HG02973 (cell line): ENCODE data around the gene ERG.

Experiments used
- ATAC-seq: cut with Tn5 transposase; IDR thresholded peaks from one replicate; pipeline ENCODE4 v1.9.1; 2021; ENCODE audit warnings: moderate library complexity; ENCODE audit not compliant: unreplicated experiment

Gene ERG

GRCh38 chr21:38340131-38340530 is 158.1 kb downstream of the ERG start:
- ATAC-seq: no peak

GRCh38 chr21:38337793-38338192 is 160.5 kb downstream of the ERG start:
- ATAC-seq: no peak

GRCh38 chr21:38334866-38335265 is 163.4 kb downstream of the ERG start:
- no peak for ATAC-seq

- no peak for ATAC-seq
These were observed 164.7 kb downstream of the ERG start for GRCh38 chr21:38333301-38334272.

GRCh38 chr21:38330666-38331065 is 167.6 kb downstream of the ERG start:
- no peak for ATAC-seq
